Measurements from ENCODE around the gene ZFAND3.
A peak's percentile ranks its signal among the peaks of the same experiment; 100 is the strongest.
"Not testable (repeated sequence)": the region's sequence is repeated elsewhere in the genome, so short reads cannot be mapped to it uniquely, and the experiment has no call there.

ZFAND3 gene

DNA sequence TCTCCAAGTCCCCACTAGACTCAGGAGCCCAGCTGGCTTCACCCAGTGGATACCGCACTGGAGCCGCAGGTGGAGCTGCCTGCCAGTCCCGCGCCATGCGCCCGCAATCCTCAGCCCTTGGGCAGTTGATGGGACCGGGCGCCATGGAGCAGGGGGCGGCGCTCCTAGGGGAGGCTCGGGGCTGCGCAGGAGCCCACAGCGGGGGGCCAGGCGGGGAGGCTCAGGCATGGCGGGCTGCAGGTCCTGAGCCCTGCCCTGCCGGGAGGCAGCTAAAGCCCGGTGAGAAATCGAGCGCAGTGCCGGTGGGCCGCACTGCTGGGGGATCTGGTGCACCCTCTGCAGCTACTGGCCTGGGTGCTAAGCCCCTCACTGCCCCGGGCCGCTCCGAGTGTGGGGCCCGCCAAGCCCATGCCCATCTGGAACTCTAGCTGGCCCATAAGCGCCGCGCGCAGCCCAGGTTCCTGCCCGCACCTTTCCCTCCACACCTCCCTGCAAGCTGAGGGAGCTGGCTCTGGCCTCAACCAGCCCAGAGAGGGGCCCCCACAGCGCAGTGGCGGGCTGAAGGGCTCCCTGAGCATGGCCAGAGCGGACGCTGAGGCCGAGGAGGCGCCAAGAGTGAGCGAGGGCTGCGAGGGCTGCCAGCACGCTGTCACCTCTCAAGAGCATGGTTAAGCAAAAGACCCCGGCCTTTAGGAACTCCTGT, 304.8 kb downstream of the ZFAND3 start:
- DNase-seq = not testable (repeated sequence)

DNA sequence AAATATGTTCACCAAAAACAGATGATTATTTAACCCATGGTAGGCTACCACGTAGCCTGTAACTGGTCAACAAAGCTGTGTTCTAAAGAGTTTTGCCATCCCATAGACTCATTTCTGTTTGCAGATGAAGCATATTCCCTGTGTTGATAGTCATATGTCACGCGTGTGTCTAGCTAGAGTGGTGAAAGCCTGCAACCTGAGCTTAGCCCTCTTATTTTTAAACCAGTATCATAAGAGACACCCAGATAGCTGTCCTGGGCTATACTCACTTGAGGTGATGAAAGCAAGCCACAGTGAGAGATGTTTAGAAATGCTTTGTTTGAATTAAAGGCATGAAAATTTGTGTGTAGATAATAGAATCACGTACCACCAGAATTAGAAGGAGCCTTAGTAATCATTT, 307.8 kb downstream of the ZFAND3 start:
- intact Hi-C loops (cut with DNase I) = no loop called here
- DNase-seq = no peak

More for the DNA sequence above, 304.8 kb downstream of the ZFAND3 start:
- intact Hi-C loops (cut with DNase I) = not testable (repeated sequence)

DNA sequence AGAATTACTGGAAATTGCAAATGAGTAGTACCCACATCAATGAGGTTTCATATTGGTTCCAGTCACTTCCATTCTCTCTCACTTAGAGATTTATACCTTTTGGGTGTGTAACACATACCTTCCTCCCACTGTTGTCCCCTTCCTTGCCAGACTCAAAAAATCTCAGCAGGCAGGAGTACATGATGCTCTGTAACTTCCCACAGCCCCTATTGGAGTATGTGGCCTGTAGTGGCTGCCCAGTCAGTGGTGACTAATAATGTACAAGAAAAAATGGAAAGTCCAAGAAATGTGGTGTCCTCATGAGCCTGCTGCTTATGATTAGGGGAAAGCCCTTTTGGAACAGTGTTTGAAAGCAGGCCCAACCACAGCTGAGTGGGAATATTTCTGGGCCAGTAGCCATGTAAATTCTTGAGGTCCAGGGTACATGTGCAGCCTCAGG, 312.0 kb downstream of the ZFAND3 start:
- intact Hi-C loops (cut with DNase I) = no loop called here
- DNase-seq = no peak

DNA sequence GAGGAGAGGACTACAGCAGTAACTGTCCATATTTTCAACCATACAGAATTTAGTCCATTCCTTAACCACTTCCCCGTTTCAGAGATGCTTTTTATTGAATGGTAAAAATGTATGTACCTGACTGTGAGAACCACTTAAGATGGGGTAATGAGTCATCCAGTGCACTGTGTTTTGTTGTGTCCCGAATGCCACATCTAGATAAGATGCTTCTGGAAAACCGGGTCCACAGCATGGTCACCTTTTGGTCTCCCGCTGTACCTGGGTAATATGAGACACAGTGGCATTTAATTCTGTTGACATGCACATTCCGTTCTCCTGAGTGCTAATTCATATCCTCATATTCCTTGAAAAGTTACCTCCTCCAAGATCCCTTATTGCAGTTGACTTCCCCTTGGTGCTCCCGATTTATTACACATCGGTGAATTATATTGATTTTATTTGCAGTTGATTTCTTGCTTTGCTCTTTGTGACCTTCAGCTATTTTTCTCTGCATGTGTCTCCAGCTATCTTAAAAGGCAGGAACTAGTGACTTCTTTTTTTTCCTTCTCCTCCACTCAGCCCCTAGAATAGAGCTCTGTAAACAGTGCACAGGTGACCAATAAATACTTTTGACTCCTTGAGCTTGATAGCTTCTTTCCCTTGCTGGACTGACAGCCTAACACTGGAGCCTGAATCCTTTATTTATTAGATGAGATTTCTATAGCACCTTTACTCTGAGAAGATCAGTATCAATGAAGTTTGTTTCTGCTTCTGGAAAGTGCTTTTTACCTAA, 314.6 kb downstream of the ZFAND3 start:
- DNase-seq = no peak
- intact Hi-C loops (cut with DNase I) = no loop called here

DNA sequence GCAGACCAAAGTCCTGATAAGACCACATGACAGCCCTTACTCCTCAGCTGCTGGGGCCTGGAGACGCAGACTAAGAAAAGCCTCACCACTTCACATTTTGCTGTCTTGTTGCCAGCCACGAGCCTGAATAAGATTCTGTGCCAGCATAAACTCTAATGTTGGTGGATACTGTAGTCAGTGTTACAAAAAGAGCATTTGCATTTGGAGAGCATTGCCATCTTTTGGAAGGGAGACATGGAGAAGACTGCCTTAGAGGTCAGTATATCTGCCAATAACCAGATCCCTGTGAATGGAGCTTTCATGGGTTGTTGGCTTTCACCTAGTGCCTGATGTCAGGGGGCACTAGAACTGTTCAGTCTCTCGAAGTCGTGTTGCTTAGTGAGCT, 315.2 kb downstream of the ZFAND3 start:
- no peak for DNase-seq
- intact Hi-C loops (cut with DNase I) = no loop called here

DNA sequence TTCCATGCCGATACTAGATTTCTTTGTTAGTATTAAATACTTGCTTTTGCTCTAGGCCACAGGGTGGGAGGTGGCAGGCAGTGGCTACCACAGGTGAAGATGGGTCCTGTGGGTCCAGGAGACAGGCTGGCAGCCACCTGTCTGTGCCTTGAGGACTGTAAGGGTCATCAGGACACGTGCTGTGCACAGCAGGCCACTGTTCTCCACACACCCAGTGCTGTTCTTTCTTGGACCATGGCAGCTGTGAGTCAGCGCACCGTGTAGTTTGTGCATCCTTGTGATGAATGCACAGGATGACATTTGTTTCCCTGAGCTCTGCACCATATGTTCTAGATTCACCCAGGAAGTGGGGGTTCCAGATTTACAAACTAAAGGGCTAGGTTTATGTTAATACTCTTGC, 317.0 kb downstream of the ZFAND3 start:
- intact Hi-C loops (cut with DNase I) = no loop called here
- no peak for DNase-seq

DNA sequence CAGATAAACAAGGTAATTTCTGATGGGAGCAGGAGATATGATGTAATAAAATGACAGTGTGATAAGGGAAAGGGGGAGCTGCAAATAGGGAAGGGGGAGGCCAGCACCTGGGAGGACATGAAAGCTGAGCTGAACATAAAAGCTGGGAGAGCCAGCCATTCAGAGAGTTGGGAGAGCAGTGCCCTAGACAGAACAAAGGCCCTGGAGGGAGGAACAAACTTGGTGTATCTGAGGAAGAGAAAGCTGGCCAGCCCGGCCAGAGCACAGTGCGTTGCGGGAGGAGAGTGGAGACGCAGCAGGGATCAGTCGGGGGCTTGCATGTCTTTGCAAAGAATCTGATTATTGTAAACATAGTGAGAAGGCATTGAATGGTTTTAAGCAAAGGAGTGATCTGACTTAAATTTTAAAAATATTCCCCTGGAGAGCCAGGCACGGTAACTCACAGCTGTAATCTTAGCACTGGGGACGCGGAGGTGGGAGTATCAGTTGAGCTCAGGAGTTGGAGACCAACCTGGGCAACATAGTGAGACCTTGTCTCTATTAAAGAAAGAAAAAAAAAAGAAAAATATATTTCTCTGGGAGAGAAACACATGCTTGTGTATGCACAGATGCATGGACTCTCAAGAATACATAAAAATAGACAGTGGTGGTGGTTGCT, 318.2 kb downstream of the ZFAND3 start:
- intact Hi-C loops (cut with DNase I) = no loop called here
- peak in 1 of 42 donors; percentile 34 for DNase-seq

DNA sequence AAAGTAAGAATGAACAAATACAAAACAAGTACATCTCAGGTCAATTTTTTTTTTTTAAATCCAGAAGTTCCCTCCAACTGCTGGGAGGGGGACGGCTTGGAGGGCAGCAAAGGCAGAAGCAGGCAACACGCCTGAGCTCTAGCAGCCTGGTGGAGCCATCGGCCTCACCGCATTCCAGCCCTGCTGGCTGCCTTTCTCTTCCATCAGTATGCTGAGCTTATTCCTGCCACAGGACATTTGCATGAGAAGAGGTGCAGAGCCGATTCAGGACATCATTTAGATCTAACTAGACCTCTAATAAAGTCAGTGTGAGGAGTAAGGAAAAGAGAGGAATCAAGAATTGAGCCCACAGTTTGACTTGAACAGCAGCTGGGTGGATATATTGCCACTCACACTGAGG, 318.8 kb downstream of the ZFAND3 start:
- intact Hi-C loops (cut with DNase I) = no loop called here
- DNase-seq = peak in 1 of 42 donors; percentile 41

DNA sequence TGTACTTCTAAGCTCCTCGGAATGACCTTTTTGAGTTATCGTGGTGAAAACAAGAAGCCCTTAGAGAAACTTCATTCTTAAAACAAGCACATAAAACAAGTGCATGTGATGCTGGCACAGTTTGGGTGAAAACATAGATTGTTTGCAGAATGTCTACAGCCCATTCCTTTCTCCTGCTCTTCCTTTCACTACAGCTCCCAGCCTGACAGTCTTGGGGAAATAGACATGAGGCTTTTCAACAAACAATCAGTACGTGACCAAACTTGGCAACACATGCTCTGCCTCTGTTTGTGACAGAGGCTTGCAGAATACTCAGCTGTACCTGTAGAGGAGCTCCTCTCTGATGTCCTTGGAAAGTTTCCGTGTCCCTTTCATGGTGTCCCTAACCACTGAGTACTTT, 321.6 kb downstream of the ZFAND3 start:
- peak in 1 of 42 donors; percentile 40 for DNase-seq
- intact Hi-C loops (cut with DNase I) = no loop called here

DNA sequence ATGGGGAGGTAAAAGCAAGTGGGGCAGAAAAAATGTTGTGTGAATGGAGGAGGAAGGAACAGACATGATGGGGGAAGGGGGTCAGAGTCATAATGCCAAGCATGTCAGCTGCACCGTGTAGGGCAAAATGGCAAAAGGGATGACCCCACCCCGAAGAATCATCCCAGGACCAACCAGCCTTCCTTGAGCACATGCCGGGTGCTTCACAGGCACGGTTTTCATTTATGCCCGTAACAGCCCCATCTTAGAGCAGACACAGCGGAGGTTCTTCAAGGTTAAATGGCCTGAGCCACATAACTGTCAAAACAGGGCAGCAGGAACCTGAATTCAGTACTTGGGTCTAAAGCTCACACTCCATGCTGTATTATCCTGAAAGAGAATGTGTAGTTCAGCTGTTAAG, 322.2 kb downstream of the ZFAND3 start:
- intact Hi-C loops (cut with DNase I) = no loop called here
- peak in 1 of 42 donors; percentile 33 for DNase-seq

DNA sequence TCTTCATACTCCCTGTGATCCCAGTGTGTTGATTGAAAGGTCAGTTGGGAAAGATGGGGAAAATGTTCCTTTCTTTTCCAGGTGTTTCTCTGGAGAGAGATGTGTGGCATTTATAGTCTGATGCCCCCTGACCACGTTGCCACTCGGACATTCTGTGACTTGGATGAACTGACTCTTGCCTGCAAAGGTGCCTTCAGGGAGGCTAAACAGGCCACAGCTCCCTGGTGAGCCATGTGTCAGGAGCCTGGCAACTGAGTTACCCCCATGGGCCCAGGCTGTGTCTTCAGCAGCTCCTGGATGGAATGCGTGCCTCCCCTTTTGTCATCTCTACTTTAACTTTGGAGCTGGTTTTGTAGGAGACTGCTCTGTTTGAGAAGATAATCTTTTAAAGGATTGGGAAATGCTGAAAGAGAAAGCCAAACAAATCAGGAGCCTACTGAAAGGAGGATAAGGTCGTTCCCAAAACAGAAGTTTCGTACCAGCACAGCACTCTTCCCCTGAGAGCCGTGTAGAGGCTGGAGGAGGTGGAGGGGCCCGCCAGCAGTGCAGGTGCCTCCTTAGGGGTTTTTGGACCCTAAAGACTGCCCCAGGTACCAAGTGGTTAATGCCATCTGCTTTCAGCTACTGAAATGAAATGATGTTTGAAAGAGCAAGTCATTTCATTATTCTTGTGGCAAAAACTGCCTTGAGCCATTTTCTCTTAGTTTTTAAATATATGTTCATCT, 322.8 kb downstream of the ZFAND3 start:
- DNase-seq = peak in 1 of 42 donors; percentile 40
- intact Hi-C loops (cut with DNase I) = no loop called here

DNA sequence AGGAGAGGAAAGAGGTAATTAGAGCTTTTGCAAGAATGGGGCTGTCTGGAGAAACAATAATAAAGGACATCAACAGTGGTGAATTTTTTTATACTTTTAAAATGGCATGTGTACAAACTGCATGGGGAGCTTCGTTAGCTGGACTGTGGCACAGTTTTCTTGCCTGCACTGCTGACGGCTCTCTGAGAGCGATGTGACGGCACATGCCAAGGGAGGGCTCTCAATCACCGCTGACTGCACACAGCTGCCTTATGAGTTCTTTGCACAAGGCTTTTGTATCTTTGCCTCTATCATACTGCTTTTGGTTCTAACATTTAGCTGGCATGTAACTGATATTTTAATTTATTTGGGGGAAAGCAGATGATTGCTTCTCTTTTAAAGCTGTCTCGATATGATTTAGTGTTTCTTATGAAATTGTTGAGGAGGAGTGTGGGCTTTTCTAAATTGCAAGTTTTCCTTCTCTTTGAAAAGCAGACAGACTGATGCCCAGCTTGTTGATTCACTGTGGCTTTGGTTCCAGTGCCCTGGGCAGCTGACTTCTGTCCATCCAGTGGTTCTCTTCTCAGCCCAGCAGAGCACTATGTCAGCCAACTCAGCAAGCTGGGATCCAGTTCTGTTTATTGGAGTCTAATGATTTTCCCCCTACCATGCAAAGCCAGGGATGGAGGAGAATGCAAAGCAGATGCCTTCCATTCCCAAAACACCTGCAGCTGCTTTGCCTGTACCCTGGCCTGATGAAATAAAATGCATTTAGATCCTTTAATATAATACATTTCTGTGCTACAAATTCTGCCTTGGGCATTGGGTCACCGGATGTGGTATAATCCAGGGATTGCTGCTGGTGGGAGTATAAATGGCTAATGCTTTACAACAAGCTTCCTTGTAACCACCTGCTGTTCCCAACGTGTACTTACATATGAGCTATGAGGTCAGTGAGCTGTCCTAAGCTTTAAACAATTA, 323.9 kb downstream of the ZFAND3 start:
- DNase-seq = peak in 41 of 42 donors; percentile 47 to 85 (median 71)
- intact Hi-C loops (cut with DNase I) = no loop called here

DNA sequence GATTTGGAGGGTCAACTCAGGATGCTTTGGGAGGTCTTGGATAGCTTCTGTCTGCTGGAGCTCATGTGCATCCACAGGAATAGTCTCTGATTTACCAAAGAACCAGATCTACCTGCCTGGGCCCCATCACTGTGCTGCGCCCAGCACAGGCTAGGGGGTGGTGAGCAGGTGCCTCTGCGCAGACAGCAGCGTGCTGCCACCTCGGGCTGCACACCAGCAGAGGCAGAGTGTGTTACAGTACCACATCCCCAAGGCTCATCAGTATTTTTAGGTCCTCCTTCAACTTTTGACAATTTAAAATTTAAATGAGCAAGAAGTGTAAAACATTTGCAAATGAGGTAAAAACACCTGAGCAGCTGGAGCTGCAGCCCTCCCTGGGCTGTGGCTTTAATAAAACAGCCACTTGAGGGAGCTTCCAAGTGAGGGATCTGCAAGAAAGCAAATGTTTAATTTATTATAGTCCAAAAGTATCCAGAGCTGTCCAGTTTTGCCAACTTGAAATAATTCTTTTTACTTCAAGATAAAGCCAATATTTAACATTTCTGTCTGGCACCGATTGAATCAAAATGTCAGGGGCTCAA, 324.9 kb downstream of the ZFAND3 start:
- intact Hi-C loops (cut with DNase I) = no loop called here
- peak in 26 of 42 donors; percentile 27 to 81 (median 54) for DNase-seq

DNA sequence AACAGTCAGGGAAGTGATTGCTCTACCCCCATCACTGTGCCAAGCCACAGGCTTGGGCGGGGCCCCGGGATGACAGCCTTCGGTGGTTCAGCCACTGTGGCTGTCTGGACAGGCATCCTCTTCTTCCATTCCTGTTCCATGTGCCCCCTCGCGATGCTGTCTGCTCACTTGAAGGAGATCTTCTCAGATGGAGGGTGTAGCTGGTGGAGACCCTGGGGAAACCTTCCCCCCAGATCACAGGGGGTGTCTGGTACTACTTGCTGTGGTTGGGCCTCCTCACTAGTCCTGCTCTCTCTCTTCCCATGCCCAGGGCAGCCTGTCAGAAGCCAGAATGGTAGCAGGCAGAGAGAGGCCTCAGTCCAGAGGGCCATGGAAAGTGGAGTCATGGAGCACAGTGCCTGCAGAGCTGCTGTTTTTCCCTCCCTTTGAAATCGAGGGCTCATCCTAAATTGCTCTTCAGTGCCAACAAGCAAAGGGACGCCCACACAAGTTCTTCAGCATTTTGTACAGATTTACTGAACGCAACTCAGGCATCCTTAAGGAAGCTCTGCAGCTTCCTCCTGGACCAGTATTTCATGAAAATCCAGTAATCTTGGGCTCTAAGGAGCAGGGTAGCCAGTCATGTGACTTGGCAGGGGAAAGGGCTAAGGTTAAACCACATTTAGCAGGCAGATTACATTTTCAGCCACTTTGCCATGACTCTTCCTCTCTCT, 326.6 kb downstream of the ZFAND3 start:
- peak in 11 of 42 donors; percentile 29 to 76 (median 50) for DNase-seq
- intact Hi-C loops (cut with DNase I) = no loop called here

DNA sequence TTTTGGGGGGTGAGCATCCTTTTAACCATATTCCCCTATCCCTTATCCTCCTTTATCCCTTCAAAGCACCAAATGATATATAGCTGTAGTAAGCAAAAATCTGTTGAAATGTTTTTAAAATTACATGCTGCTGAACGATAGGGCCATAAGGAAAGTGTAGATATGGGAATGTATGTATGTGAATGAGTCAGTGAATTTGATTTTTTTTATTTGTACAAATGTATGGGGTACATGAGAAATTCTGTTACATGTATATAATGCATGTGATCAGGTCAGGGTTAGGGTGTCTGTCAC, 327.2 kb downstream of the ZFAND3 start:
- no peak for DNase-seq
- intact Hi-C loops (cut with DNase I) = no loop called here

DNA sequence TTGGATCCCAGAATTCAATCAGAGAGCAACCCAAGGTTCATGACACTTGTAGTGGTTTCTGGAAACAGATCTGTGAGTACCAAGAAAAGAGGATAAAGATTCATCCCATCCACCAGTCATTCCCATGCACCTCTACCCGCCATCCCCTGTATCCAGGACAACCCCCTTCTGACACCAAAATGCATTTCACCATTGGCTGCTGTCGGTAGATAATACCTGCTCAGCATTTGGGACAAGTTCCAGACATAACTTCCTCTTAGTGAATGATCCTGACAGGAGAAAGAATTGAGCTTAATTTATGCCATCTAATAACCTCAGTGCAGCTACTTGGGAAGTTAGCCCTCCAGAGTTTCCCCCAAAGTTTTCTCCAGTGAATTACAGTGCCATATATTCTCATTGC, 329.1 kb downstream of the ZFAND3 start:
- intact Hi-C loops (cut with DNase I) = no loop called here
- peak in 1 of 42 donors; percentile 4 for DNase-seq

DNA sequence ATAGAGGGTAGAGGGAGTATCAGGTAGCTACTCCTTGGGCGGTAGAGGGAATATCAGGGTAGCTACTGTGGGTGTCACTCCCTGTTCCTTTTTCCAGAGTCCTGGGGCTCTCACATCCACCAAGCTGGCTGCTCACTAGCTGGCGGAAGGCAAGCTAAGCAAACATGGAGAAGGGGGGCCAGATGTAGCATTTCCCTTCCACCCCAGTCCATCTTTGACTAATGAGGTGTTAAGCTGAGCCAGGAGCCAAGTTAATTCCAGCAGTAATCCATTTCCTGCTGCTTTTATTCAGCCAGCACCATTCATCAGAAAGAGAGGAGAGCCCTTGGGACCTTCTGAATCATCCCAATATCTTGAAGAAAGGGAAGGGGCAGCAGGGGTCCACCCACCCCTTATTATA, 330.0 kb downstream of the ZFAND3 start:
- peak in 3 of 42 donors; percentile 8 to 33 (median 15) for DNase-seq
- intact Hi-C loops (cut with DNase I) = no loop called here

Measured in head of caudate nucleus (tissue), 42 donors.